ENCODE measurements around the gene SPATA7. TPM values are rescaled to one million over a fixed set of nuclear protein-coding genes. Genes with fewer than 3 reads are reported as not detected.

Gene SPATA7
- total RNA-seq, 1 experiment from 2014 or later = 8.0 TPM

GRCh38 chr14:88392609-88393008, 7.2 kb downstream of the SPATA7 start (continued):
- TF ChIP-seq RELA (CRISPR knock-in tag; IDR thresholded peaks at IDR 0.05; ENCODE audit: borderline replicate concordance) = no peak
- no peak for TF ChIP-seq ZBTB43 (CRISPR knock-in tag; IDR thresholded peaks at IDR 0.05)
- TF ChIP-seq NR1H2 (CRISPR knock-in tag; IDR thresholded peaks at IDR 0.05) = no peak
- no peak for TF ChIP-seq ZNF416 (CRISPR knock-in tag; IDR thresholded peaks at IDR 0.05)
- no peak for TF ChIP-seq NR2C2 (CRISPR knock-in tag; IDR thresholded peaks at IDR 0.05)
- no peak for TF ChIP-seq TEAD4 (CRISPR knock-in tag; IDR thresholded peaks at IDR 0.05)
- TF ChIP-seq, protein P1, sequence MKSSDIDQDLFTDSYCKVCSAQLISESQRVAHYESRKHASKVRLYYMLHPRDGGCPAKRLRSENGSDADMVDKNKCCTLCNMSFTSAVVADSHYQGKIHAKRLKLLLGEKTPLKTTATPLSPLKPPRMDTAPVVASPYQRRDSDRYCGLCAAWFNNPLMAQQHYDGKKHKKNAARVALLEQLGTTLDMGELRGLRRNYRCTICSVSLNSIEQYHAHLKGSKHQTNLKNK (CRISPR knock-in tag; IDR thresholded peaks at IDR 0.05) = no peak
- TF ChIP-seq GABPB1 (CRISPR knock-in tag; IDR thresholded peaks at IDR 0.05) = no peak
- no peak for TF ChIP-seq ZNF396 (CRISPR knock-in tag; IDR thresholded peaks at IDR 0.05; ENCODE audit: borderline replicate concordance)
- no peak for TF ChIP-seq SP1 (CRISPR knock-in tag; conservative IDR thresholded peaks at IDR 0.05)
- TF ChIP-seq, protein P2, sequence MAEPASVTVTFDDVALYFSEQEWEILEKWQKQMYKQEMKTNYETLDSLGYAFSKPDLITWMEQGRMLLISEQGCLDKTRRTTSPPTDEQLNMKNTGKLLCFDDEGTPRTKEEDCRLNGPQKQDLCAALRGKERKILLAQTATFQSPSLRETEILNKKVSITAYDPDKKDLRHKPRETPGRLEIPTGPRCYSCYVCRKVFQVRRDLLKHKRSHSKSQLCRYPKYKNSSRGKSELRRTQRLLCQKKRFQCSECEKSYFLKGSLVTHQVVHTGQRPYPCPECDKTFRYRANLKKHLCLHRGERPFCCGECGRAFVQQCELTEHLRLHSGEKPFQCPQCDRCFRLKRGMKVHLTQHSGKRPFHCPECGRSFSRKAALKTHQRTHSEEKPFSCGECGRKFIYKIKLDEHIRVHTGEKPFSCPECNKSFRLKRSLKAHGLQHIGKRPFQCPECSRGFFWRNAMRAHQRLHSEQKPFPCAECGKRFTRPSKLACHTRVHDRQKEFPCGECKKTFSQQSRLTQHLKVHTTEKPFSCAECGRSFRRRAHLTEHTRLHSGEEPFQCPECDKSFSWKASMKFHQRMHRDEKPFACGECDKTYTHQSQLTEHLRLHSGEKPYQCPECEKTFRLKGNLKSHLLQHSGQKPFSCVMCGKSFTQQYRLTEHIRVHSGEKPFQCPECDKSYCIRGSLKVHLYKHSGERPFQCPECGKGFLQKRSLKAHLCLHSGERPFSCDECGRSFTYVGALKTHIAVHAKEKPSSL (CRISPR knock-in tag; conservative IDR thresholded peaks at IDR 0.05) = no peak
- TF ChIP-seq ZSCAN18 (CRISPR knock-in tag; IDR thresholded peaks at IDR 0.05) = no peak
- no peak for TF ChIP-seq USF1 (CRISPR knock-in tag; IDR thresholded peaks at IDR 0.05)
- TF ChIP-seq TP53 (CRISPR knock-in tag; IDR thresholded peaks at IDR 0.05) = no peak
- no peak for TF ChIP-seq CREM (CRISPR knock-in tag; IDR thresholded peaks at IDR 0.05)

DNA sequence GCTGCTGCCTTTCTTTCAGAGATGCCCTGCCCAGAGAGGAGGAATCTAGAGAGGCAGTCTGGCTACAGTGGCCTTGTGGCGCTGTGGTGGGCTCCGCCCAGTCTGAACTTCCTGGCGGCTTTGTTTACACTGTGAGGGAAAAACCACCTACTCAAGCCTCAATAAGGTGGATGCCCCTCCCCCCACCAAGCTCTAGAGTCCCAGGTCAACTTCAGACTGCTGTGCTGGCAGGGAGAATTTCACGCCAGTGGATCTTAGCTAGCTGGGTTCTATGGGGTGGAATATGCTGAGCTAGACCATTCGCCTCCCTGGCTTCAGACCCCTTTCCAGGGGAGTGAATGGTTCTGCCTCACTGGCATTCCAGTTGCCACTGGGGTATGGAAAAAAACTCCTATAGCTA, 25.6 kb downstream of the SPATA7 start:
- H3K27me3 Mint-ChIP-seq (ENCODE audit: low read depth) = no peaks in the 10 kb centered on the region
- ChIA-PET POLR2A (no interaction called here), CTCF (interaction anchor here (1.4 kb wide), 1 partner anchor 222 kb away, joined by 6 read pairs; no protein-coding TSS in a partner anchor)
- H3K4me1 Mint-ChIP-seq = peaks cover 2% of the 10 kb centered on the region; the same call in 1 of the 2 replicates
- ATAC-seq (peak; percentile 39; the same call in 1 of the 2 replicates), DNase-seq (ENCODE audit: low spot score) (peak; percentile 22)
- no peak overlapping the region for H3K27ac Mint-ChIP-seq
- H3K36me3 Mint-ChIP-seq = peaks cover 32% of the 10 kb centered on the region
- no peak overlapping the region for H3K4me3 Mint-ChIP-seq
- H3K9me3 Mint-ChIP-seq = peaks cover 35% of the 10 kb centered on the region
- no peak for TF ChIP-seq ZSCAN18 (CRISPR knock-in tag; IDR thresholded peaks at IDR 0.05)
- TF ChIP-seq, protein P3, sequence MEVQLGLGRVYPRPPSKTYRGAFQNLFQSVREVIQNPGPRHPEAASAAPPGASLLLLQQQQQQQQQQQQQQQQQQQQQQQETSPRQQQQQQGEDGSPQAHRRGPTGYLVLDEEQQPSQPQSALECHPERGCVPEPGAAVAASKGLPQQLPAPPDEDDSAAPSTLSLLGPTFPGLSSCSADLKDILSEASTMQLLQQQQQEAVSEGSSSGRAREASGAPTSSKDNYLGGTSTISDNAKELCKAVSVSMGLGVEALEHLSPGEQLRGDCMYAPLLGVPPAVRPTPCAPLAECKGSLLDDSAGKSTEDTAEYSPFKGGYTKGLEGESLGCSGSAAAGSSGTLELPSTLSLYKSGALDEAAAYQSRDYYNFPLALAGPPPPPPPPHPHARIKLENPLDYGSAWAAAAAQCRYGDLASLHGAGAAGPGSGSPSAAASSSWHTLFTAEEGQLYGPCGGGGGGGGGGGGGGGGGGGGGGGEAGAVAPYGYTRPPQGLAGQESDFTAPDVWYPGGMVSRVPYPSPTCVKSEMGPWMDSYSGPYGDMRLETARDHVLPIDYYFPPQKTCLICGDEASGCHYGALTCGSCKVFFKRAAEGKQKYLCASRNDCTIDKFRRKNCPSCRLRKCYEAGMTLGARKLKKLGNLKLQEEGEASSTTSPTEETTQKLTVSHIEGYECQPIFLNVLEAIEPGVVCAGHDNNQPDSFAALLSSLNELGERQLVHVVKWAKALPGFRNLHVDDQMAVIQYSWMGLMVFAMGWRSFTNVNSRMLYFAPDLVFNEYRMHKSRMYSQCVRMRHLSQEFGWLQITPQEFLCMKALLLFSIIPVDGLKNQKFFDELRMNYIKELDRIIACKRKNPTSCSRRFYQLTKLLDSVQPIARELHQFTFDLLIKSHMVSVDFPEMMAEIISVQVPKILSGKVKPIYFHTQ (CRISPR knock-in tag; IDR thresholded peaks at IDR 0.05) = no peak
- TF ChIP-seq ZNF423 (CRISPR knock-in tag; IDR thresholded peaks at IDR 0.05) = no peak
- TF ChIP-seq E2F4 (CRISPR knock-in tag; IDR thresholded peaks at IDR 0.05; ENCODE audit: borderline replicate concordance, low read depth) = no peak
- no peak for TF ChIP-seq ZNF396 (CRISPR knock-in tag; IDR thresholded peaks at IDR 0.05; ENCODE audit: borderline replicate concordance)
- TF ChIP-seq ZNF671 (CRISPR knock-in tag; IDR thresholded peaks at IDR 0.05) = no peak
- no peak for TF ChIP-seq ZNF532 (CRISPR knock-in tag; IDR thresholded peaks at IDR 0.05; ENCODE audit: borderline replicate concordance)
- TF ChIP-seq IRF2 (CRISPR knock-in tag; IDR thresholded peaks at IDR 0.05; ENCODE audit: borderline replicate concordance, low read depth) = no peak

Measured in WTC11 (cell line).